ENCODE measurements around the gene MYO1E. TPM values are rescaled to one million over a fixed set of nuclear protein-coding genes. Genes with fewer than 3 reads are reported as not detected.

MYO1E gene
- total RNA-seq, 2 donors from 2014 or later, result 252 to 329 TPM

DNA sequence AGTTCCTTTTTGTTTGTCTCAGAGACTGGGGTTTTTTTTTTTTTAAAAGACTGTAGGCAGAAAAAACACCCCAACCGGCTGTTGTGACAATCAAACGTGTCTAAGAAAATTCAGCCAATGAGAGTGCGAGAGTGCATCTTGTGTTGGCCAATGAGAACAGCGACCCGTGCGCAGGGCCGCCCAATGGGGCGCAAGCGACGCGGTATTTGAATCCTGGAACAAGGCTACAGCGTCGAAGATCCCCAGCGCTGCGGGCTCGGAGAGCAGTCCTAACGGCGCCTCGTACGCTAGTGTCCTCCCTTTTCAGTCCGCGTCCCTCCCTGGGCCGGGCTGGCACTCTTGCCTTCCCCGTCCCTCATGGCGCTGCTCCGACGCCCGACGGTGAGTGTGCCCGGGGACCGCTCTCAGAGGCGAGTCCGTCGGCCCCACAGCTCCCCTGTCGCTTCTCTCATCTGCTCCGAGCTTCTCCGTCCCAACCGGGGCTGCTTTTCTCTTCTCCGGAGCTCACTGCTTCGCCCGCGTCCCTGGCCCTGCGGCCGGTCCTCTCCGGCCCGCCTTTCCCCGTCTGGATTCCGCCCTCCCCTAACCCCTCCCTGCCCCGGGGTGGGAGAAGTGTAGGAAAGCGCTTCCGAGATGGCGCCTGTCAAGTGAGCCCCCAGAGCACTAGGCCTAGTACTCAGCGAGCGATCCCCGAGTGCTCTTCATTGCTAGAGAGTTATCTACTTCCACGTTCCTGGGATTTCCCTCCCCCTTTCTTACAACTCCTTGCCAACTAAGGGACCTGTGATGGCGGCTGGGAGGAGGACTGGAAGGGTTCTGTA, 267.5 kb downstream of the MYO1E start, which contains the start of gene CCNB2:
Gene CCNB2 (plus strand): TSS at position 235 of the 821 bp plus-strand sequence. CDS start 123 bp downstream, at position 358.
- no peaks in the 10 kb centered on the region for H3K36me3 ChIP-seq
- peak within 1 kb of the TSS; percentile 72 to 75 for H3K9ac ChIP-seq (ENCODE audit: low read depth in 2 of 2, low read length in 2 of 2)
- H3K27me3 ChIP-seq, result no peaks in the 10 kb centered on the region
- H3K4me1 ChIP-seq, result peaks cover 3% of the 10 kb centered on the region
- H3K27ac ChIP-seq, result peak within 1 kb of the TSS; percentile 7
- intact Hi-C loops (cut with DNase I), result no loop called here
- TF ChIP-seq, protein P1, sequence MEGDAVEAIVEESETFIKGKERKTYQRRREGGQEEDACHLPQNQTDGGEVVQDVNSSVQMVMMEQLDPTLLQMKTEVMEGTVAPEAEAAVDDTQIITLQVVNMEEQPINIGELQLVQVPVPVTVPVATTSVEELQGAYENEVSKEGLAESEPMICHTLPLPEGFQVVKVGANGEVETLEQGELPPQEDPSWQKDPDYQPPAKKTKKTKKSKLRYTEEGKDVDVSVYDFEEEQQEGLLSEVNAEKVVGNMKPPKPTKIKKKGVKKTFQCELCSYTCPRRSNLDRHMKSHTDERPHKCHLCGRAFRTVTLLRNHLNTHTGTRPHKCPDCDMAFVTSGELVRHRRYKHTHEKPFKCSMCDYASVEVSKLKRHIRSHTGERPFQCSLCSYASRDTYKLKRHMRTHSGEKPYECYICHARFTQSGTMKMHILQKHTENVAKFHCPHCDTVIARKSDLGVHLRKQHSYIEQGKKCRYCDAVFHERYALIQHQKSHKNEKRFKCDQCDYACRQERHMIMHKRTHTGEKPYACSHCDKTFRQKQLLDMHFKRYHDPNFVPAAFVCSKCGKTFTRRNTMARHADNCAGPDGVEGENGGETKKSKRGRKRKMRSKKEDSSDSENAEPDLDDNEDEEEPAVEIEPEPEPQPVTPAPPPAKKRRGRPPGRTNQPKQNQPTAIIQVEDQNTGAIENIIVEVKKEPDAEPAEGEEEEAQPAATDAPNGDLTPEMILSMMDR (IDR thresholded peaks at IDR 0.05), result no peak
- H3K4me3 ChIP-seq, result peak within 1 kb of the TSS; percentile 58
- no peaks in the 10 kb centered on the region for H3K9me3 ChIP-seq
- DNase-seq, result peak; percentile 90

DNA sequence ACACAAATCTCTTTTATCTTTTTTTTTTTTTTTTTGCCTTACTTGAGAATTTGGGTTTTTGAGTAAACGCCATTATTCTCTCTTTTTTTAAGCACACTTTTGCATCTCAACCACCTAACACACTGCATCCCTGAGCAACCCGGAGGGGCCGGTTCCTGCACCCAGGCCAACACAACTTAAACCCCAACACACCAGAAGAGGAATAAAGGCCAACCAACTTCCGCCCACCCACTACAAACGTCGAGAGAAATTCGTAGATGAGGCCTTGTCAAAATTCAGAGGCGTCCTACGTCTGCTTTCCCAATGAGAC, 268.1 kb downstream of the MYO1E start:
- intact Hi-C loops (cut with DNase I), result no loop called here
- H3K9me3 ChIP-seq, result no peaks in the 10 kb centered on the region
- H3K27me3 ChIP-seq, result no peaks in the 10 kb centered on the region
- H3K4me1 ChIP-seq, result peaks cover 3% of the 10 kb centered on the region
- peak overlapping the region; percentile 50 to 75 for H3K9ac ChIP-seq (ENCODE audit: low read depth in 2 of 2, low read length in 2 of 2)
- peak overlapping the region; percentile 58 for H3K4me3 ChIP-seq
- TF ChIP-seq, protein P1 (IDR thresholded peaks at IDR 0.05), result no peak
- no peaks in the 10 kb centered on the region for H3K36me3 ChIP-seq
- H3K27ac ChIP-seq, result peak overlapping the region; percentile 7
- DNase-seq, result no peak

DNA sequence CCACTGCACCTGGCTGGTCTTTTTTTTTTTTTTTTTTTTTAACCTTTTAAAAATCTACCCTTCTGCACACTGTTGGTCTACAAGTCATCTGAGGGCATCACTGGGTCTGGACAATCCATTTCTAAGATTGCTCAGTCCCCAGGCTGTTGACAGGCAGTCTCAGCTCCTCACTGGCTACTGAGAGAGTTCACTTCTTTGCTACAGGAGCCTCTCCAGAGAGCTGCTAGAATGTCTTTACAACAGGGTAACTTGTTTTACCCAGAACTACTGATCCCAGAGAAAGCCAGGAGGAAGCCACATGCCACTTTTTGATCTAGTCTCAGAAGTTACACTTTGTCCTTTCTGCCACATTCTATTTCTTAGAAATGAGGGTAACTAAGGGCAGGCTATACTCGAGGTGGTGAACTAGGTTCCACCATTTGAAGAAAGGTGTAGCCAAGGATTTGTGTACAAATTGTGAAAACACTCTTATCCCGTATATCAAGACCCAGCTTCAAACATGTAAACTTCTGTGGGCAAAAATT, 273.4 kb downstream of the MYO1E start:
- DNase-seq, result no peak
- intact Hi-C loops (cut with DNase I), result no loop called here
- no peak overlapping the region for H3K27ac ChIP-seq
- H3K9me3 ChIP-seq, result no peaks in the 10 kb centered on the region
- no peaks in the 10 kb centered on the region for H3K27me3 ChIP-seq
- no peaks in the 10 kb centered on the region for H3K4me1 ChIP-seq
- no peaks in the 10 kb centered on the region for H3K36me3 ChIP-seq
- TF ChIP-seq, protein P1 (IDR thresholded peaks at IDR 0.05), result no peak
- no peak overlapping the region for H3K9ac ChIP-seq (ENCODE audit: low read depth in 2 of 2, low read length in 2 of 2)
- H3K4me3 ChIP-seq, result no peak overlapping the region

DNA sequence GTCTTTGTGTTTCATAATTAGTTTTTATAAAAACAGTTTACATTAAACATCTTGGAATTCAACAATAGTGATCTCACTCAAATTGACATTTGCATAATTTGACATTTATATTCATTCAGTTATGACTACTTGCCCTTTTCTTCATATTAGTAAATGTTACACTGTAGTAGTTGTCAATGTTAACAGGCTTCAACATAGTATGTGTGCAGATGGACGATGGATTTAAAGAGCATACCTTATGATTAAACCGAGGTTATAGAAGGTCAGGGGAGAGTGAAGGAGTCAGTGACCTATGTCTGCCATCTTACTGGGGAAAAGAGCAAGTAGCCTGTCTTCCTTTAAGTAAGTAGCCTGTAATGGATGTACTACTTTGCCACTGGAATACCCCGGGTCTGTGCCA, 276.2 kb downstream of the MYO1E start:
- intact Hi-C loops (cut with DNase I), result no loop called here
- no peak overlapping the region for H3K4me3 ChIP-seq
- H3K9me3 ChIP-seq, result no peaks in the 10 kb centered on the region
- TF ChIP-seq, protein P1 (IDR thresholded peaks at IDR 0.05), result no peak
- no peak overlapping the region for H3K27ac ChIP-seq
- no peaks in the 10 kb centered on the region for H3K4me1 ChIP-seq
- H3K36me3 ChIP-seq, result no peaks in the 10 kb centered on the region
- H3K27me3 ChIP-seq, result no peaks in the 10 kb centered on the region
- H3K9ac ChIP-seq (ENCODE audit: low read depth in 2 of 2, low read length in 2 of 2), result no peak overlapping the region
- DNase-seq, result no peak

DNA sequence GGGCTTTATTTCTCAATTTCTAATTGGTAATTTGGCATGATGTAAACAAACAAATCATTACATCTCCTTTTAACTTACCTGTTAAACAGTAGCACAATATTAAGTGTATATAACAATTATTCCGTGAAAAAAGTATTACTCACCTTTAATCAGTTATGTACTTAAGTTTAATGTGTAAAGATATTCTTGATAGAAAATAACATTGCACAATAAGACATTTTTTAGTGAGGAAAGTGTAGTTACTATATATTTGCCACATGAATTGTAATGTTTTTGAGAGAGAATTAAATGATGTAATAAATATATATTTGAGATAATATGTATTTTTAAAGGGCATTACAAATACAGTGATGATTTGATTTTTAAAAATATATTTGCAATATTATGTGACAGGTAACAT, 278.6 kb downstream of the MYO1E start:
- H3K36me3 ChIP-seq, result no peaks in the 10 kb centered on the region
- intact Hi-C loops (cut with DNase I), result no loop called here
- H3K4me1 ChIP-seq, result no peaks in the 10 kb centered on the region
- no peak for DNase-seq
- no peak overlapping the region for H3K27ac ChIP-seq
- no peak overlapping the region for H3K9ac ChIP-seq (ENCODE audit: low read depth in 2 of 2, low read length in 2 of 2)
- H3K4me3 ChIP-seq, result no peak overlapping the region
- no peaks in the 10 kb centered on the region for H3K9me3 ChIP-seq
- no peaks in the 10 kb centered on the region for H3K27me3 ChIP-seq
- TF ChIP-seq, protein P1 (IDR thresholded peaks at IDR 0.05), result no peak
